Stimulated activated CD4-positive, alpha-beta T cell treated with anti-CD3 and anti-CD28 coated beads, Interleukin-4, amount 100 ng/mL, for 48 hours (primary cell): Measurements from ENCODE around the gene TALDO1.

Experiments
- DNase-seq, 2 donors: peaks; one replicate each; pipeline ENCODE4 v3.0.0-alpha.2; 2020; ENCODE audit warnings: low read depth in 2 of 2

The TALDO1 gene

GRCh38 chr11:787084-787675 lies 39.9 kb downstream of the TALDO1 start:
- DNase-seq = no peak

DNA sequence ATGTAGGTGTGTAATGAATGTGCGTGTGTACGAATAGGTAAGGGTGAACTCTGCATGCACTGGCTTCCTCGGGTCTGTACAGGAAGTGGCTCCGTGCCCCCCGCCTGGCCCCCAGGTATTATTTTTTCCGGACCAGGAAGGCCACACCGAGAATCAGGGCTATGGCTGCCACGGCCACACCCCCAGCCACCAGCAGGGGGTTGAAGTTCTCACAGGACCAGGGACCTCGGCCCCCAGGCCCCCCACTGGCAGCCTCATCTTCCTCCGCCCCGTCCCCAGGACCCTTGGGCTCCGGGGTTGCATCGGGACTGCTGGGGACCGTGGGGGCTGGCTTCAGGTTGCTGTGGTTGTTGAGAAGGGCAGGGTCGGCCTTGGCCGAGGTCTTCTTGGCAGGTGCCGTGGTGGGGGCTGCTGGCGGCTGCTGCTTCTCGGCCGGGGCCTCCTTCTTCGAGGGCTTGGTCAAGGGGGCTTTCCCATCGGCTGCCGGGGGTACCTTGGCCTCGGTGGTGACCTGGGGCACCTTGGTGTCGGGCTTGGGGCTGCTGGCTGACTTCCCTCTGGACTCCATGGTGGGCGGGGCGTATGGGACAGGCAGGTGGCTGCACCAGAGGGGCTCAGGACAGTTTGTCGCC lies 40.9 kb downstream of the TALDO1 start:
- no peak for DNase-seq

DNA sequence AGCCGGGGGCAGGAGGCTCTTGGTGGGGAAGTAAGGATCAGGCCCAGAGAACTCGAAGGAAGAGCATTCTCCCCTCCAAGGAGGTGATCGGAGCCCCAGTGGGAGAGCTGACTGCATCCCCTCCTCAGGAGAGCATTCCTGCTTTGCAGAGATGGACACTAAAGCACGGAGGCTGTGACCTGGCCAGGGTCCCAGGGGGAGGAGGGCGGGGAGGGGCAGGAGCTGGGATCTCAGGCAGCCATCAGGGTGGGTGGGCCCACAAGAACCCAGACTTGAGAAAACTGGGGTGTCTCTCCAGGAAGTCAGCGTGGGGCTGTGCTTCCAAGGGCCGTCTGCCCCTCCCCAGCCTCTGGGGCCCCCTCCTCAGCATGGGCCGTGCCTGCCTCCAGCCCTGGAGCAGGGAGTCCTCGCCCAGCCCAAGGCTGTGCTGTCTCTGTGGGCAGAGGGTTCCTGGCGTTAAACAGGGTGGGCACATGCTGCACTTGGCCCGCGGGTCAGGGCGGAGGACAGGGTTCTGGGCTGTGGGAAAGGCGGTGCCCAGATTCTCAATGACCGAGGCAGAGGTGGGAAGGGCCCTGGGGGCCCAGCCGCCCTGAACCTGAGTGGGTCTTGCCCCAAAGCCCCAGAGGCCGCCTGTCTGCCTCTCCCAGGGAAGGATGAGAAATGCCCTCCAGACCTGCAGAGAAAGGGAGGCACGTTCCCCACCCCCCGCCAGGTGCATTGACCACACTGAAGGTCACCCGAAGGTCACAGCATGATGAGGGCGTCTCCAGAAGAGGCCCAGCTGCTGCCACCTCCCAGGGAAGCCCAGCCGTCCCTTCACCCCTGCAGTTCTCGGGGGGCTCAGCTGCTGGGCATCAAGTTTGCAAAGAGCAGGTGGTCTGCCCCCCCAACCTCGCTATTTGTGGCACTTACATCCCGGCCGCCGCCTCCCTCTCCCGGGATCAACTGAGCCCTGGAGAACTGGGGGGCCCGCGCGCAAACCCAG lies 42.0 kb downstream of the TALDO1 start:
- no peak for DNase-seq

DNA sequence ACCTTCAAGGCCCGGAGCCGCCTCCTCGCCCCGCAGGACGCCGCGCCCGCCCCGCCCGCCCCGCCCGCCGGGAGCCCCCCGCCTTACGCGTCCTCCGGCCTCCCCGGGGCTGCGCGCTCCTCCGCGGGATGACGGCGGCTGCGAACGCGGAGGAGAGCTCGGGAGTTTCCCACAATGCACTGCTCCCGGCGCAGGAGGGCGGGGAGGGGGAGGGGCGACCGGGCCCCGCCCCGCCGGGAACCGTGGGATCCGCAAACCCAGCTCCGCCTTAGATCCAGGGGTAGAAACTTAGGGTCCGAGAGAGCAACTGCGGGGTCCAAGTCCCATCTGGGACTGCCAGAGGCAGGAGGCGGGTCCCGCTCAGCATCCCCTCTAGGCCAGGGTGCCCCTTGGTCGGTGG lies 42.7 kb downstream of the TALDO1 start, which contains the start of gene CEND1:
Gene CEND1, minus strand, starts transcription at position 148 of the 400 bp plus-strand sequence. CDS start 1,514 bp downstream, outside the sequence.
- peak in 1 of 2 donors; percentile 52 for DNase-seq

DNA sequence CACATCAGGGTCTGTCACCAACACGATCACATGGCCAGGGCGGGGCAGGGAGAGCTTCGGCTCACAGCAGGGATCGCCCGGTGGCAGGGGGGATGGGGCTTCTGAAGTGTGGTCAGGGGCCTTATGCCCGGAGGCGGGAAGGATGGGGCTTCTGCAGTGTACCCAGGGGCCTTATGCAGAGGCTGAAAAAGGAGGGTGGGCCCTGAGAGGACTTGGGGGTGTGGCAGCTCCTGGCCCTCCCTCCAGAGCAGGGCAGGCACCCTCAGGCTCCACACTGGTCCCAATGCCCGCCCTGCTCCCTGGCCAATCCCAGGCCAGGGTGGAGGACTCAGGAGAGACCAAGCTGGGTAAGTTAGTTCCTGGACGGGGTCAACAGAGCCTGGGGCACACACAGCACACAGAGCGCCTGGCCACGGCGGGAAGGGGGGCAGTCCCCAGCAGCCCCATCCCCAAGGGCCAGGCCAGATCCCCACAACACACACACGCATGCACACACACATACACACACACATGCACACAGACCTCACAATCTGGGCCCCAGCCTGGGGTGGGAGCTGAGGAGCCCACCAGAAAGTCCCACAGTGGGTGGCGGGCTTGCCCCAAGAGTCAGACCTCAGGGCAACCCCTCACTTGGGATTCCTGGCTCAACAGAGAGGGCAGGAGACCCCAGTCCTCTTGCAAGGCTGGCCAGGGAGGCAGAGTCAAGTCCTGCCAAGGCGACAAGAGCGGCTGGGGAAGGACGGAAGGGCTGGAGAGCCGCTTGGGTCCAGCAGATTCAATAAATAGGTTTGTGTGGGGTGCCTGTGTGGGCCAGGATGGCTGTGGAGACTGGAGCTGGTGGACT lies 43.7 kb downstream of the TALDO1 start:
- DNase-seq = no peak

DNA sequence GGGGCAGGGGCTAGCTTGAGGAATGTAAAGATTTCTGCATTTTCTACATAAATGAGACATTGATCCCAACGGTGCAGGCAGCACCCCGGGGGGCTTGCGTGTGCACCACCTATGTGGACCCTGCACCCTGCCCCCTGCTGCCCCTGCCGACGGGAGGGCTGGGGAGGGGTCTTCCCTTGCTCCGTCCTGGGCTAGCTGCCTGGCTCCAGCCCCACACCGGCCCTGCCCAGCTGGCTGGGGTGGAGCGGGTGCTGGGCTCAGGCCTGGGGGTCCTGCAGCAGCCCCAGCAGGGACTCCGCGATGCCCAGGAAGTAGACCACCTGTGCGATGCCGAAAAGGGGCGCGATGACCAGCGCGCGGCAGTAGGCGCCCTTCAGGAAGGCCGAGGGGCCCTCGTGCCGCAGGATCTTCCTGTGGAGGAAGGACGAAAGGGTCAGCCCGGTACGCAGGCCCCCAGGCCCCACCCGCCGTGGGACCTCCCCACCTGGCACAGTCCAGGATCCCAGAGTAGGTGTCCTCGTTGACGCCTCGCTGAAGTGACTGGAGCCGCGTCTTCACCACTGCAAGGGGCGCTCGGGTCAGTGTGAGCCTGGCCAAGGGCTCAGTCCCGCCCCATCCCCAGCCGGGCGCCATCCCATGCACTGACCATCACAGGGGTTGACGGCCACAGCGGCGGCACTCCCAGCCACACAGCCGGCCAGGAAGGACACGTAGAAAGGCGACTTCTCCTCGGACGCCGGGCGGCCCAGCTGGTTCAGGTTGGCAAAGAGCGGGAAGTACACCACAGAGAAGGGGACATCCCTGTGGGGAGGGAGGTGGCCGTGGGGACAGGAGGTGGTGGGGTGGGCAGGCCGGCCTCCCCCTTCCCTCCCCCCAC lies 44.6 kb downstream of the TALDO1 start:
- DNase-seq = no peak

- DNase-seq = no peak
Measured at GRCh38 chr11:792535-792821, 45.2 kb downstream of the TALDO1 start.

GRCh38 chr11:792873-793272 lies 45.6 kb downstream of the TALDO1 start:
- DNase-seq = no peak

GRCh38 chr11:793556-793955 lies 46.3 kb downstream of the TALDO1 start:
- no peak for DNase-seq

- DNase-seq = no peak
Measured at GRCh38 chr11:794013-794765, 46.9 kb downstream of the TALDO1 start.

GRCh38 chr11:794766-795633 lies 47.7 kb downstream of the TALDO1 start:
- no peak for DNase-seq

DNA sequence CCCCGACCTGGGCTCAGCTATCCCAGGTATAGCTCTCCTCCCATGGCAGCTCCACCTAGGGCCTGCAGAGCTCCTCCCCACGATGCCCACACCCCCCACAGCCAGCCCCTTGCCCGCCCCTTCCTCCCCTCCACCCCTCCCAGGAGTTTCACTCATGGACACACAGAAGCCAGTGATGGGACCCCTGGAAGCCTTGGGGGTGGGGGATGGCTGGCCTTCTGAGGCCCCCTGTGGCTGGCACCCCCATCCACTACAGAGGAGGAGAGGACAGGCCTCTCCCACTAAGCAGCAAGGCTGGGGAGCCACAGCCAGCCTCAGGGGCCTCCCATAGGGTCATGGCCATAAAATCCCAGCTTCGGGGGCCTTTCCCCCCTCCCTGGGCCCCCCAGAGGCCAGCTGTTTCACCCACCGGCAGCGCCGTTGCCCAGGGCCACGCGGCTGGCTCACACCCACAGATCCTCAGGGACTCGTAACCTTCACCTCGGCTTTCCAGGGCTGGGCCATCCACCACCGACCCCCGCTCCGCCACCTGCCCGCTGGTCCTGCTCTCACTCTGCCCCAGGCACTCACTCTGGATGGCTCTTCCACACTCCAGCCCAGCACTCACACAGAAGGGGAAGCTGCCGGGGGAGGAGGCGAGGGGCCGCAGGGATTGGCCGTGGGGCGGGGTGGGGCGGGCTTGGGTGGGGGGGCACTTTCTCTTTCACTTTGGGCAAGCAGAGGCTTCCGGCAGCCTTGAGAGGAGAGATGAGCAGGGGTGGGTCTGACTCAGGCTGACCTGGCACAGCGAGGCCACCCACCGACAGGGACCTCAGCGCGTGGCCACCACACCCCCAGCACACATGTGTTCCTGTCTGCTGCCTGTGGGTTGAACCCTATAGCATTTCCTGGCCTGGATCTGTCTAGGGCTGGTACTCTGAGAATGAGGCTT lies 48.6 kb downstream of the TALDO1 start:
- peak; percentile 74 to 85 for DNase-seq

GRCh38 chr11:796565-797295 lies 49.5 kb downstream of the TALDO1 start:
- DNase-seq = no peak

DNA sequence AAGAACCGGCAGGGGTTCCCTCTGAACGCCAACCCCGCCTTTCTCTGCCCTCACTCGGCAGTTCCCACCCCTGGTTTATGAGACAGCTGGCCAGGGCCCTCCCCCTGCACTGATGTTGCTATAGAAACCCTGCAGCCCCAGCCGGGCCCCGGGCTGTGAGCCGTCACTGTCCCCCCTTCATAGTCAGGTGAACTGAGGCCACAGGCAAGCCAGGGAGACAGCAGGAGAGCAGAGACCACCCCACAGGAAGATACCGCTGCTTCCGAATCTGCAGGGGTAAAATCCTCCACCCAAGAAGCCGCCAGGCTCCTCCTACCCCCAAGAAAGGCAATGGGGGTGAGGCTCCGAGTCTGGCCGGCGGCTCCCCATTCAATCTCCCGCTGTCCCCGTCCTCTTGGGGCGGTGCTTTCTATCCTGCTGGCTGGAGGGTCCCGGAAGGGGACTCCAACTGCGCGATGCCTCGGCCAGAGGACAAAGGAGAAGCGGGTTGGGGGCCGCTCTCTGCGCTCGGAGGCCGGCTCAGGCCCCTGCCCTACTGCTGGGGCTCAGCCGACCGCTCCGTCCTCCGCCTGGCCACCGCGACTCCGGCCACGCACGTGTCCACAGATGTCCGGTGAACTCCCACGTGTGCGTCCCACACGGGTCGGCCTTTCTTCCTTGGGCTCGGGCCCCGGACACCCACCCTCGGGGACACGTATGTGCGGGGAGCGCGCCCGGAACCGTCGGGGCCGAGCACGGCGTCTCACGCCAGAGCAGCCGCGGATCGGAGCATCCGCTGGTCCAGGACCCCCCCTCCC lies 50.2 kb downstream of the TALDO1 start:
- DNase-seq = peak; percentile 64 to 72

GRCh38 chr11:798093-798713 lies 50.9 kb downstream of the TALDO1 start, which contains the start of gene SLC25A22:
TSS of gene SLC25A22 (minus strand) at chr11:798281. CDS start at chr11:795006, 3,275 bp downstream.
- DNase-seq = peak; percentile 81 to 86
